Caco-2 (cell line): ENCODE measurements around the gene SNPH. TPM values are rescaled to one million over a fixed set of nuclear protein-coding genes. Genes with fewer than 3 reads are reported as not detected.
A peak's percentile ranks its signal among the peaks of the same experiment; 100 is the strongest.
"Not testable (repeated sequence)": the region's sequence is repeated elsewhere in the genome, so short reads cannot be mapped to it uniquely, and the experiment has no call there.

Source experiments
- BruUV-seq: library from RNA; stranded (reverse); fragments of 400-500 nt; replicated peaks from 2 replicates; lab custom pipeline; 2021; lab: Mats Ljungman, UMichigan
- CTCF ChIA-PET: fragments of 300-600 bp; sonication (Branson Sonifier 250); formaldehyde crosslinking; loops from one replicate; lab custom pipeline; 2022; ENCODE audit warnings: antibody characterized with exemption; lab: Charles Lee
- POLR2A ChIA-PET: fragments of 300-600 bp; sonication (Branson Sonifier 250); formaldehyde crosslinking; loops from one replicate; lab custom pipeline; 2022; ENCODE audit warnings: antibody characterized with exemption; lab: Charles Lee
- DNase-seq, 2 experiments: peaks; one replicate each; pipeline versions ENCODE4 v3.0.0 to v3.0.0-alpha.2; 2020 to 2022
- H3K27me3 ChIP-seq: replicated peaks from 2 replicates; pipeline ENCODE4 v1.6.0; 2011; ENCODE audit warnings: low read length; ENCODE audit not compliant: control insufficient read depth, insufficient read depth
- H3K36me3 ChIP-seq: 2 replicates; pipeline ENCODE4 v1.5.1; 2011; ENCODE audit warnings: low read length; ENCODE audit not compliant: control insufficient read depth, insufficient read depth
- H3K4me1 ChIP-seq: fragments of 250-450 bp; sonication (Bioruptor Pico); 2 replicates; pipeline ENCODE4 v1.5.1; 2020; ENCODE audit warnings: mild to moderate bottlenecking
- H3K4me3 ChIP-seq: 2 replicates; pipeline ENCODE4 v1.5.1; 2011; ENCODE audit warnings: low read depth, mild to moderate bottlenecking, control low read depth, low read length
- H3K9me3 ChIP-seq: fragments of 250-450 bp; sonication (Bioruptor Pico); 2 replicates; pipeline ENCODE4 v1.5.1; 2020; ENCODE audit warnings: mild to moderate bottlenecking, moderate library complexity
- H3K27ac Mint-ChIP-seq: one replicate; pipeline ENCODE4 v1.8.0; 2022; ENCODE audit warnings: mixed read lengths; ENCODE audit not compliant: unreplicated experiment
- H3K27me3 Mint-ChIP-seq: one replicate; pipeline ENCODE4 v1.8.0; 2022; ENCODE audit warnings: mixed read lengths; ENCODE audit not compliant: insufficient read depth, unreplicated experiment
- H3K36me3 Mint-ChIP-seq: one replicate; pipeline ENCODE4 v1.8.0; 2022; ENCODE audit warnings: mild to moderate bottlenecking, mixed read lengths; ENCODE audit not compliant: insufficient read depth, unreplicated experiment
- H3K4me1 Mint-ChIP-seq: one replicate; pipeline ENCODE4 v1.8.0; 2022; ENCODE audit warnings: low read depth, mixed read lengths; ENCODE audit not compliant: unreplicated experiment
- H3K4me3 Mint-ChIP-seq: one replicate; pipeline ENCODE4 v1.8.0; 2022; ENCODE audit warnings: mild to moderate bottlenecking, moderate library complexity, mixed read lengths; ENCODE audit not compliant: unreplicated experiment
- H3K9me3 Mint-ChIP-seq: one replicate; pipeline ENCODE4 v1.8.0; 2022; ENCODE audit warnings: mixed read lengths; ENCODE audit not compliant: unreplicated experiment
- CTCF ChIP-seq, 2 experiments: fragments of 200-600 bp in 1 of 2; IDR thresholded peaks; 1 replicate in 1 of 2; 2 replicates in 1 of 2; pipeline versions ENCODE4 v1.5.1 to v1.8.0; 2011 to 2022; ENCODE audit warnings: antibody characterized with exemption in 1 of 2, control low read depth in 1 of 2, inconsistent platforms in 1 of 2, low read depth in 1 of 2, low read length in 1 of 2, mild to moderate bottlenecking in 1 of 2, moderate library complexity in 1 of 2; ENCODE audit not compliant: insufficient read depth in 1 of 2, severe bottlenecking in 1 of 2, unreplicated experiment in 1 of 2
- intact Hi-C: fragments of 100-400 bp; cut with micrococcal nuclease; formaldehyde crosslinking; loops from one replicate; pipeline ENCODE4 v1.10.0; 2022; ENCODE audit not compliant: unreplicated experiment
- total RNA-seq: library from RNA; stranded (reverse); gene quantifications from 2 replicates; pipeline ENCODE4 v1.2.3, GENCODE V29; 2022

Gene SNPH
- total RNA-seq, 1 experiment from 2014 or later = 0.36 TPM

GRCh38 chr20:1343446-1344124 is 77.5 kb downstream of the SNPH start:
- H3K4me3 ChIP-seq, H3K4me1 Mint-ChIP-seq, H3K4me1 ChIP-seq, POLR2A ChIA-PET, BruUV-seq, intact Hi-C loops, H3K27me3 Mint-ChIP-seq, H3K4me3 Mint-ChIP-seq, H3K36me3 Mint-ChIP-seq, CTCF ChIA-PET, H3K36me3 ChIP-seq, H3K27ac Mint-ChIP-seq, DNase-seq, H3K27me3 ChIP-seq, H3K9me3 Mint-ChIP-seq: not testable (repeated sequence)
- peak in 1 of 2 experiments; percentile 21 for TF ChIP-seq CTCF (IDR thresholded peaks at IDR 0.05; ENCODE audit: insufficient read depth in 1 of 2, low read depth in 1 of 2, low read length in 1 of 2, severe bottlenecking in 1 of 2, unreplicated experiment in 1 of 2)
- H3K9me3 ChIP-seq = peaks cover 18% of the 10 kb centered on the region; the same call in 1 of the 2 replicates

- H3K36me3 ChIP-seq = no peaks in the 10 kb centered on the region; the same call in 1 of the 2 replicates
- intact Hi-C loops = no loop called here
- Mint-ChIP-seq H3K27ac (no peak overlapping the region), H3K9me3 (no peaks in the 10 kb centered on the region), H3K4me3 (no peak overlapping the region), H3K4me1 (no peaks in the 10 kb centered on the region), H3K27me3 (no peaks in the 10 kb centered on the region), H3K36me3 (no peaks in the 10 kb centered on the region)
- H3K9me3 ChIP-seq = peaks cover 24% of the 10 kb centered on the region; the same call in 1 of the 2 replicates
- DNase-seq = no peak
- no TSS peak for BruUV-seq
- no peak overlapping the region for H3K4me3 ChIP-seq
- ChIA-PET CTCF (interaction anchor here (0.5 kb wide), 1 partner anchor 47 kb away, joined by 3 read pairs; no protein-coding TSS in a partner anchor), POLR2A (no interaction called here)
- no peak for TF ChIP-seq CTCF (IDR thresholded peaks at IDR 0.05; ENCODE audit: insufficient read depth in 1 of 2, low read depth in 1 of 2, low read length in 1 of 2, severe bottlenecking in 1 of 2, unreplicated experiment in 1 of 2)
- H3K27me3 ChIP-seq = no peaks in the 10 kb centered on the region
- peaks cover under 1% of the 10 kb centered on the region; the same call in 1 of the 2 replicates for H3K4me1 ChIP-seq
These were observed 79.1 kb downstream of the SNPH start for GRCh38 chr20:1345030-1345755.

- Histone ChIP-seq H3K4me3 (no peak overlapping the region), H3K27me3 (no peaks in the 10 kb centered on the region), H3K9me3 (peaks cover 24% of the 10 kb centered on the region; the same call in 1 of the 2 replicates), H3K36me3 (no peaks in the 10 kb centered on the region; the same call in 1 of the 2 replicates), H3K4me1 (no peaks in the 10 kb centered on the region)
- Mint-ChIP-seq H3K36me3 (peaks cover 4% of the 10 kb centered on the region), H3K27me3 (no peaks in the 10 kb centered on the region), H3K9me3 (no peaks in the 10 kb centered on the region), H3K4me1 (no peaks in the 10 kb centered on the region), H3K27ac (no peak overlapping the region), H3K4me3 (no peak overlapping the region)
- CTCF ChIA-PET = no interaction called here
- no peak for DNase-seq
- no TSS peak for BruUV-seq
- no peak for TF ChIP-seq CTCF (IDR thresholded peaks at IDR 0.05; ENCODE audit: insufficient read depth in 1 of 2, low read depth in 1 of 2, low read length in 1 of 2, severe bottlenecking in 1 of 2, unreplicated experiment in 1 of 2)
- POLR2A ChIA-PET = no interaction called here
- intact Hi-C loops = no loop called here
These were observed 79.6 kb downstream of the SNPH start for GRCh38 chr20:1345756-1346093.
